AG04450 (cell line): ENCODE measurements around the gene ANTKMT. TPM values are rescaled to one million over a fixed set of nuclear protein-coding genes. Genes with fewer than 3 reads are reported as not detected.

Source experiments
- CTCF ChIA-PET: fragments of 300-600, 350-600 bp; formaldehyde crosslinking; extraction: SDS; loops from one replicate; lab custom pipeline; 2022; ENCODE audit warnings: antibody characterized with exemption, inconsistent platforms; lab: Charles Lee
- POLR2A ChIA-PET: fragments of 350-600 bp; formaldehyde crosslinking; extraction: SDS; loops from one replicate; lab custom pipeline; 2021; ENCODE audit warnings: antibody characterized with exemption, inconsistent platforms; lab: Yijun Ruan, JAX
- DNase-seq: peaks from one replicate; pipeline ENCODE4 v3.0.0-alpha.2; 2011; ENCODE audit warnings: low read depth, low spot score
- H3K27ac ChIP-seq: one replicate; pipeline ENCODE4 v1.5.1; 2012; ENCODE audit warnings: low read depth, low read length, control low read depth
- H3K27me3 ChIP-seq: one replicate; pipeline ENCODE4 v1.6.0; 2012; ENCODE audit warnings: low read length; ENCODE audit not compliant: control insufficient read depth, insufficient read depth
- H3K4me3 ChIP-seq: 2 replicates; pipeline ENCODE4 v1.5.1; 2011; ENCODE audit warnings: mild to moderate bottlenecking, low read depth, low read length, control low read depth
- H3K9me3 ChIP-seq: 2 replicates; pipeline ENCODE4 v1.5.1; 2012; ENCODE audit warnings: low read length; ENCODE audit not compliant: control insufficient read depth, insufficient read depth
- CTCF ChIP-seq: IDR thresholded peaks from 2 replicates; pipeline ENCODE4 v1.5.1; 2011; ENCODE audit warnings: low read depth, low read length, control low read depth, inconsistent platforms
- polyA plus RNA-seq: library from polyadenylated mRNA; depleted of rRNA; stranded (reverse); fragments of >200 nt; gene quantifications from 2 replicates; pipeline ENCODE4 v1.2.3, GENCODE V29; 2011

Gene ANTKMT
- polyA plus RNA-seq, 1 experiment, result 5.3 TPM

GRCh38 chr16:766008-766819 lies 45.3 kb downstream of the ANTKMT start:
- Histone ChIP-seq H3K4me3 (no peak overlapping the region), H3K9me3 (no peaks in the 10 kb centered on the region; the same call in 1 of the 2 replicates), H3K27me3 (peaks cover 3% of the 10 kb centered on the region), H3K27ac (no peak overlapping the region)
- CTCF ChIA-PET, result interaction anchor here (0.5 kb wide), 1 partner anchor 26 kb away, joined by 6 read pairs; no protein-coding TSS in a partner anchor
- TF ChIP-seq CTCF, result no peak
- POLR2A ChIA-PET, result no interaction called here
- no peak for DNase-seq

GRCh38 chr16:766820-767640 lies 46.1 kb downstream of the ANTKMT start:
- Histone ChIP-seq H3K27ac (no peak overlapping the region), H3K4me3 (no peak overlapping the region), H3K9me3 (no peaks in the 10 kb centered on the region; the same call in 1 of the 2 replicates), H3K27me3 (no peaks in the 10 kb centered on the region)
- CTCF ChIA-PET, result no interaction called here
- no peak for DNase-seq
- no peak for TF ChIP-seq CTCF
- POLR2A ChIA-PET, result no interaction called here

- CTCF ChIA-PET, result no interaction called here
- POLR2A ChIA-PET, result no interaction called here
- no peak for TF ChIP-seq CTCF
Measured at GRCh38 chr16:767743-768235, 46.8 kb downstream of the ANTKMT start.

GRCh38 chr16:768428-768827 lies 47.5 kb downstream of the ANTKMT start:
- Histone ChIP-seq H3K4me3 (no peak overlapping the region), H3K27ac (no peak overlapping the region), H3K27me3 (no peaks in the 10 kb centered on the region), H3K9me3 (no peaks in the 10 kb centered on the region; the same call in 1 of the 2 replicates)
- DNase-seq, result no peak
- POLR2A ChIA-PET, result no interaction called here
- CTCF ChIA-PET, result no interaction called here
- no peak for TF ChIP-seq CTCF

More at GRCh38 chr16:767743-768235, 46.8 kb downstream of the ANTKMT start:
- Histone ChIP-seq H3K27me3 (no peaks in the 10 kb centered on the region), H3K9me3 (no peaks in the 10 kb centered on the region; the same call in 1 of the 2 replicates), H3K4me3 (no peak overlapping the region), H3K27ac (no peak overlapping the region)
- DNase-seq, result no peak
